Superior temporal gyrus (tissue), 1 donor: ENCODE data around the gene CR2.
"Not testable (repeated sequence)": the region's sequence is repeated elsewhere in the genome, so short reads cannot be mapped to it uniquely, and the experiment has no call there.

Source experiments
- DNase-seq: peaks from one replicate; pipeline ENCODE4 v3.0.0-alpha.2; 2016; ENCODE audit errors: extremely low spot score

CR2 gene

DNA sequence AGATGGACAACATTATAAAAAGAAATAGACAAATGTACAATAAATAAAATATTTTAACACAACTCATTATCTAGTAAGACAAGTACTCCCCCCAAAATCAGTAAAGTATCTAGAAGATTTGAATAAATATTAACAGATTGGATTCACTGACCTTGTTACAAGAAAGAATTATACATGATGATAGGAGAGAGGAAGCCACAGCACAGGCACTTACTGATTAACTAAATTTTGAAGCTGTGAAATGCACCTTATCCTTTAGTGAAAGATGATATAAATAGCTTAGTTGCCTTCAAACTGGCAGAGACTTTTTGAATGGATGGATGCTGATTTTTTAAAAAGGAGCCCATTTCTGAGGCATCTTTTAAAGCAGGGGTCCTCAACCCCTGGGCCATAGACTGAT lies 50.3 kb downstream of the CR2 start:
- DNase-seq, result no peak

DNA sequence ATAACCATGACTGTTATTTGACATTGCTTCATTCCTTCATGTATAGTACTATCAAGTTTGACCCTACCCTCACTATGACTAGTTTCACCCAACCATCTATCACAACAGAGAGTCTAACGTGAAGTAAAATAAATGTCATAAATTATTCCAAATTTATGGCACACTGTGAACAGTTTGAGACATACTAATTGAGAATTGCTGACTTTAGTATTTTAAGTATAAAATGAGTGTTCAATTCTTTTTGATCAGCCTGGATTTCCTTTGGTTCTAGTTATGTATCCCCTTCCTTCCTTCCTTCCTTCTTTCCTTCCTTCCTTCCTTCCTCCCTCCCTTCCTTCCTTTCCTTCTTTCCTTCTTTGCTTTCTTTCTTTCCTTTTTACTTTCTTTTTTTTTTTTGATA lies 56.3 kb downstream of the CR2 start:
- DNase-seq, result no peak

DNA sequence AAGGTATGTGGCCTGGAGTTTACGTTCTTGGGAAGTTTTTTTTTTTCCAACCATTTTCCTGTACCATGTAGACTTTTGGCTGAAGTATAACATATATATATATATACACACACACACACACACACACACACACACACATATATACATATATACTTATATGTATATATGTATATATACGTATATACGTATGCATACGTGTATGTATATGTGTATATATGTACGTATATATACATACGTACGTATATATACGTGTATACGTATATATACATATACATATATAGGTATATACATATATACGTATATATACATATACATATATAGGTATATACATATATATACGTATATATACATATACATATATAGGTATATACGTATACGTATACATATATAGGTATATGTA lies 60.8 kb downstream of the CR2 start:
- DNase-seq, result no peak

DNA sequence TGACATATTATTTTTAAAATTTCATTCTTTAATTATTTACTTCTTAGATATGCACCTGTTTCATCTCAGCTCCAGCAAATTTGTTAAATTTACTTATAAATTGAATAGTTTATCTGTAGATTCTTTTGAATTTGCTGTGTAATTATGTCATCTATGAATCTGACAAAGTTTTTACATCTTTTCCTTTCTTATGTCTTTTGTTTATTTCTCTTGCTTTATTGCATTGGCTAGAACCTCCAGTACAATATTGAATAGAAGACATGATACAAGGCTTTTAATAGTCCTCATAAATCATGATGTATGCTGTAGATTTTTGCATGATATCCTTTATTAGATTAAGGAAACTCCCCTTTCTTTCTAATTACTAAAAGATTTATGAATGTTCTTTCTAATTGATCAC lies 62.6 kb downstream of the CR2 start:
- DNase-seq, result no peak

DNA sequence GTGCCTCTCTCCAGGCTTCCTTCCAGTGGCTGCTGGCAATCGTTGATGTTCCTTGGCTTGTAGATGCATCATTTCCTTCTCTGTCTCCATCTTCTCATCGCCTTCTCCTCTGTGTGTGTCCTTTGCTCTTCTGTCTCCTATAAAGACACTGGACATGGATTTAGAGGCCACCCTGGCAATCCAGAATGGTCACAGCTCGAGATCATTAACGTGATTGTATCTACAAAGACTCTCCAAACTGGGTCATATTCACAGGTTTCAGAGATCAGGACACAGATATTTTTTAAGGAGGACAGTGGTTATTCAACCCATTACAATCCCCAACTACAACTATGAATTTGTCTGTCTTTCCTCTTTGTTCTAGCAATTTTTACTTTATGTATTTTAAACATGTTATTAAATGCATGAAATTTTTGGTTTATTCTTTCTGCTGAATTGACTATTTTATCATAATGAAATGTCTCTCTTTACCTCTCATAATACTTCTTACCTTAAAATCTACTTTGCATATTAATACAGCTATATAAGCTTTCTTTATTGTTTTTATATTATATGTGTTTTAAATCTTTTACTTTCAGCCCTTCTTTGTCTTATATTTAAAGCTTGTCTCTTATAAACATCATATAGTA lies 64.6 kb downstream of the CR2 start:
- DNase-seq, result no peak

DNA sequence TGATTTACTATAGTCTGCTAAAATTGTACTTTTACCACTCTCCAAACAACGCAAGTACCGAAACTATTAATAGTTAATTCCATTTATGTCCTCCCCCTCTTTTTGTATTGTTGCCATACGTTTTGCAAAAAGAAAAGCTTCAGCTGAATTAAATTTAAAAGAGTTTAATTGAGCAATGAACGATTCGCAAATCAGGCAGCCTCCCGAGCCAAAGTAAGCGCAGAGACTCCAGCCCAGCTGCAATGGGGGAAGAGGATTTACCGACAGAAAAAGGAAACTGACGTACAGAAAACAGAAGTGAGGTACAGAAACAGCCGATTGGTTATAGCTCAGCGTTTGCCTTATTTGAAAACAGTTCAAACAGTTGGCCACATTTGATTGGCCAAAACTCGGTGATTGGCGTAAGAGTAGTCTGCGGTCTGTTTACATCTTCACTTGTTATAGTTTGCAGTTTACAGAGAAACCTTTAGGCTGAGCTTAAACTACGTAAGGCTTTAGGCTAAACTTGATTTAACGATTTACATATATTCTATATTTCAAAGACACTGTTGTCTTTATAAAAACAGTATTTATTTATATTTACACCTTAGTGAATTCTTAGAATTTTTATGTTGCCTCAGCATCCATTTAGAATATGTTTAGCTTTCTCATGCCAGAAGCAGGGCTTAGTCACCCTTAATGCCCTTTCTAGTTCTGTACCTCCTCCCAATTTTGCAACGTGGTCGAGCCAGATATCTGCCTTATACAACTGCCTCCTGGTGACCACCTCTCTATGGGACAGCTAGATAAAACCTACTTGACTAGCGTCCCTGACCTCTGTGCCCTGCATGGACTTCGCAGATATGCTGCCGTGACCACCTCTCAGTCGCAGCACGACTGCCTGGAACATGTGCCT lies 65.6 kb downstream of the CR2 start:
- peak; percentile 48 for DNase-seq

DNA sequence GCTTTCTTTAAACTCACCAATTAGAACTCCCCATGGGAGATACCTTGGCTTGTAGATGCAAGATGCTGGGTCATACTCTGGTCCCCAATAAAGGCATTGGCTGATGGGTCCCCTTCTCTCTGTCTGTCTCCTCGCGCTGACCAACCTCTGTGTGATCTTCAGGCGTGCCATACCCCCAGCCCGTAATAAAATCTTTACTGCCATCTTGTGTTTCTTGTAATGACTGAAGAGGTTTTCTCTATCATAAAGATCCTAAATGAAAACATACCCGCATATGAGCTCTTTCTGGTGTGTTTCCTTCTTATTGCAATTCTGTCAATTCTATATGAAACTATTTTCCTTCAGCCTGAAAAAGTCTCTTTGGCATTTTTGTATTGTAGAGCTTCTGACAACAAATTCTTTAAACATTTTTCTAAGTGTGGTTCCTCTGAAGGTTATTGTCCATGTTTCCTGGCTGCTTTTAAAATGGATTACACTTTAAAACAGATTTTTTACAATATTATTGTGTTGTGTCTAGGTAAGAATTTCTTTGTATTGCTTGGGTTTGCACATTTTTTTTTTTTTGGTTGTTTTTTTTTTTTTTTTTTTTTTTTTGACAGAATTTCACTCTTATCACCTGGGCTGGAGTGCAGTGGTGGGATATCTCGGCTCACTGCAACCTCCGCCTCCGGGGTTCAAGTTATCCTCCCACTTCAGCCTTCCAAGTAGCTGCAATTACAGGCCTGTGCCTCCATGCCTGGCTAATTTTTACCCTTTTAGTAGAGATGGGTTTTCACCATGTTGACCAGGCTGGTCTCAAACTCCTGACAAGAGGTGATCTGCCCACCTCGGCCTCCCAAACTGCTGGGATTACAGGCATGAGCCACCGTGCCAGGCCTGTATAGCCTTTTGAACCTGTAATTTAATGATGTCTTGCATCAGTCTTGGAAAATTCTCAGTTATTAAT lies 66.5 kb downstream of the CR2 start:
- peak; percentile 39 for DNase-seq

DNA sequence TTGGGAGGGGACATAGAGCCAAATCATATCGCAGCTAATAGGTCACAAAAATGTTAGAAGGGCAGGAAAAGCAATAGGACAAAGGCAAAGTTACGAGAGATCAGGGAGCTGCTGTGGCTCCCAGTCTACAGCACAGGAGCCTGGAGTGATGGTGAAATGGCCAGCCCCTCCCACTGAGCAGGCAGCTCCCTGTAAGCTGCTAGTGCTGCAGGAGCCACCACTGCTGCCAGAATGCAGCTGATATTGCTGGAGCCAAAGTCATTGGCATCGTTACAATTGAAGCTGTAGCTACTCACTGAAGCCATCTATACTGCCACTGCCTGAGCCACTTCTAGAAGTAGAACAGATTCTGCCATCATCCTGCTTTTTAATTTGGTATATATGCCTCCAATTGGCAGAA lies 71.1 kb downstream of the CR2 start:
- DNase-seq, result not testable (repeated sequence)

DNA sequence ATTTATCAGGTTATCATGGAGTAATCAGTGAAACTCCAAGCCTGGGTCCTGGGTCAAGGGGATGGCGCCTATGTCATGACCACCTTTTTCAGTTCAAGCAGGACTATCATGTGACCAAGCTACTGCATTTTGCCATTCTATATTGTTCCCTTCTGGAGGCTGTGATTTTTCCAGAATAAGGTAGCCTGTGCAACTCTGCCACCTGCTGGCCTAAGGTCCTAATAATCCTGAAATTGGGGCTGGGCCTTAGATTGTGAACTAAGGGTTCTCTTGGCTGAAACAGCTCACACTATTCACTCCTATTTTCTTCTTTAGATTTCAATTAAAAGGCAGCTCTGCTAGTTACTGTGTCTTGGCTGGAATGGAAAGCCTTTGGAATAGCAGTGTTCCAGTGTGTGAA lies 74.3 kb downstream of the CR2 start:
- DNase-seq, result not testable (repeated sequence)

DNA sequence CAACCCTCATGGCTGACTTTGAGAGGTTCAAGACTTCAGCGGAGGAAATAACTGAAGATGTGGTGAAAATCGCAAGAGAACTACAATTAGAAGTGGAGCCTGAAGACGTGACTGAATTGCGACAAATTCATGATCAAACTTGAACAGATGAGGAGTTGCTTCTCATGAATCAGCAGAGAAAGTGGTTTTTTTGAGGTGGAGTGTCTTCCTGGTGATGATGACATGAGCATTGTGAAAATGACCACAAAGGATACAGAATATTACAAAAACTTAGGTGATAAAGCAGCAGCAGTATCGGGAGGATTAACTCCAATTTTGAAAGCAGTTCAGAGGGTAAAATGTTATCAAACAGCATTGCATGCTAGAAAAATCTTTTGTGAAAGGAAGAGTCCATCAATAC lies 82.1 kb downstream of the CR2 start:
- DNase-seq, result not testable (repeated sequence)
